GM12878 (cell line): ENCODE data around the gene FAM219A. TPM values are rescaled to one million over a fixed set of nuclear protein-coding genes. Genes with fewer than 3 reads are reported as not detected.

Source experiments
- ATAC-seq: fragments of 200-7000 bp; cut with Tn5 transposase; 3 replicates; pipeline ENCODE4 v1.9.1; 2020; ENCODE audit warnings: mild to moderate bottlenecking, moderate library complexity
- BruUV-seq: library from RNA; stranded (reverse); fragments of 400-500 nt; replicated peaks from 2 replicates; lab custom pipeline; 2021; lab: Mats Ljungman, UMichigan
- CTCF ChIA-PET: fragments of 300-600 bp; sonication (Branson Sonifier 250); formaldehyde crosslinking; extraction: SDS; loops from one replicate; lab custom pipeline; 2021; ENCODE audit warnings: inconsistent platforms; lab: Yijun Ruan, JAX
- POLR2A ChIA-PET: fragments of 350-600 bp; formaldehyde crosslinking; extraction: SDS; loops from one replicate; lab custom pipeline; 2021; ENCODE audit warnings: inconsistent platforms; lab: Charles Lee
- RAD21 ChIA-PET: fragments of 300-600 bp; sonication (Branson Sonifier 250); formaldehyde crosslinking; loops from one replicate; lab custom pipeline; 2023; ENCODE audit warnings: antibody characterized with exemption; ENCODE audit not compliant: unreplicated experiment; lab: Charles Lee
- SMC1A ChIA-PET: fragments of 300-600 bp; sonication (Branson Sonifier 250); formaldehyde crosslinking; loops from one replicate; lab custom pipeline; 2023; ENCODE audit not compliant: unreplicated experiment, uncharacterized antibody; lab: Charles Lee
- DNase-seq: peaks from one replicate; pipeline ENCODE4 v3.0.0-alpha.2; 2011; ENCODE audit warnings: low read depth, low spot score
- FAIRE-seq: peaks from 3 replicates; lab custom pipeline; 2011; peaks lifted over from hg19 to GRCh38; lab: Jason Lieb, UNC
- H2AFZ ChIP-seq: 2 replicates; pipeline ENCODE4 v1.6.0; 2011; ENCODE audit warnings: low read depth, low read length, control low read depth; ENCODE audit not compliant: control insufficient read depth
- H3K27ac ChIP-seq: 2 replicates; pipeline ENCODE4 v1.5.1; 2011; ENCODE audit warnings: control low read depth; ENCODE audit not compliant: control insufficient read depth, insufficient read depth
- H3K27me3 ChIP-seq, 2 experiments: replicated peaks in 1 of 2; 2 replicates each; pipeline versions ENCODE4 v1.6.0 to v1.6.1; 2011; ENCODE audit warnings: low read length in 1 of 2; ENCODE audit not compliant: control insufficient read depth in 2 of 2, insufficient read depth in 2 of 2
- H3K36me3 ChIP-seq, 2 experiments: 2 replicates each; pipeline ENCODE4 v1.5.1; 2011; ENCODE audit warnings: low read length in 1 of 2; ENCODE audit not compliant: control insufficient read depth in 2 of 2, insufficient read depth in 2 of 2
- H3K4me1 ChIP-seq: 2 replicates; pipeline ENCODE4 v1.6.1; 2011; ENCODE audit warnings: mild to moderate bottlenecking, low read length, moderate library complexity, mixed read lengths; ENCODE audit not compliant: control insufficient read depth, insufficient read depth
- H3K4me2 ChIP-seq: 2 replicates; pipeline ENCODE4 v1.6.0; 2011; ENCODE audit warnings: control low read depth; ENCODE audit not compliant: control insufficient read depth, insufficient read depth
- H3K4me3 ChIP-seq: fragments of 200-600 bp; sonication (generic); 2 replicates; pipeline ENCODE4 v1.5.1; 2016
- H3K79me2 ChIP-seq: 2 replicates; pipeline ENCODE4 v1.6.0; 2011; ENCODE audit warnings: low read length; ENCODE audit not compliant: control insufficient read depth, insufficient read depth
- H3K9ac ChIP-seq: 2 replicates; pipeline ENCODE4 v1.8.0; 2011; ENCODE audit warnings: low read length, control low read depth, mixed read lengths; ENCODE audit not compliant: control insufficient read depth, insufficient read depth
- H3K9me3 ChIP-seq: replicated peaks from 3 replicates; pipeline ENCODE4 v1.5.1; 2011; ENCODE audit warnings: mild to moderate bottlenecking, low read length; ENCODE audit not compliant: control insufficient read depth, insufficient read depth
- H4K20me1 ChIP-seq: 2 replicates; pipeline ENCODE4 v1.6.0; 2011; ENCODE audit not compliant: control insufficient read depth, insufficient read depth
- CREM ChIP-seq: IDR thresholded peaks from 2 replicates; pipeline ENCODE4 v1.6.1; 2014; ENCODE audit warnings: antibody characterized with exemption, low read depth
- ESRRA ChIP-seq: IDR thresholded peaks from 2 replicates; pipeline ENCODE4 v1.6.1; 2012; ENCODE audit warnings: mild to moderate bottlenecking, low read length, improper control_type of control experiment
- IRF4 ChIP-seq: IDR thresholded peaks from 2 replicates; pipeline ENCODE4 v1.6.1; 2011; ENCODE audit warnings: low read depth, low read length
- JUNB ChIP-seq: IDR thresholded peaks from 2 replicates; pipeline ENCODE4 v1.6.1; 2016; ENCODE audit warnings: antibody characterized with exemption, mild to moderate bottlenecking
- MEF2B ChIP-seq: fragments of 450-650 bp; IDR thresholded peaks from 2 replicates; pipeline ENCODE4 v1.6.1; 2018; ENCODE audit warnings: mild to moderate bottlenecking, moderate library complexity; ENCODE audit not compliant: partially characterized antibody, poor library complexity, severe bottlenecking
- MLLT1 ChIP-seq: fragments of 450-650 bp; IDR thresholded peaks from 2 replicates; pipeline ENCODE4 v1.6.1; 2016; ENCODE audit warnings: mild to moderate bottlenecking
- MTA3 ChIP-seq: IDR thresholded peaks from 2 replicates; pipeline ENCODE4 v1.6.1; 2012; ENCODE audit warnings: low read length, inconsistent platforms, borderline replicate concordance
- NFXL1 ChIP-seq: fragments of 450-650 bp; IDR thresholded peaks from 2 replicates; pipeline ENCODE4 v1.6.1; 2017; ENCODE audit warnings: antibody characterized with exemption, mild to moderate bottlenecking, borderline replicate concordance
- NR2C1 ChIP-seq: fragments of 450-650 bp; IDR thresholded peaks from 2 replicates; pipeline ENCODE4 v1.6.1; 2017; ENCODE audit warnings: antibody characterized with exemption, mild to moderate bottlenecking, moderate library complexity
- NR2C2 ChIP-seq: IDR thresholded peaks from 2 replicates; pipeline ENCODE4 v1.6.1; 2011; ENCODE audit warnings: borderline replicate concordance, low read depth; ENCODE audit not compliant: control insufficient read depth, insufficient read length
- NR2F1 ChIP-seq: fragments of 450-650 bp; conservative IDR thresholded peaks from 2 replicates; pipeline ENCODE4 v1.6.1; 2017; ENCODE audit warnings: mild to moderate bottlenecking
- PAX8 ChIP-seq: fragments of 450-650 bp; IDR thresholded peaks from 2 replicates; pipeline ENCODE4 v1.6.1; 2017; ENCODE audit warnings: mild to moderate bottlenecking, moderate library complexity
- PML ChIP-seq: IDR thresholded peaks from 2 replicates; pipeline ENCODE4 v1.6.1; 2012; ENCODE audit warnings: low read length, inconsistent platforms
- POLR2A ChIP-seq: IDR thresholded peaks from 2 replicates; pipeline ENCODE4 v1.6.1; 2011; ENCODE audit warnings: low read depth, mild to moderate bottlenecking, low read length
- RAD51 ChIP-seq: fragments of 450-650 bp; IDR thresholded peaks from 2 replicates; pipeline ENCODE4 v1.6.1; 2016; ENCODE audit warnings: moderate library complexity, mild to moderate bottlenecking, inconsistent platforms
- RUNX3 ChIP-seq: IDR thresholded peaks from 2 replicates; pipeline ENCODE4 v1.6.1; 2012; ENCODE audit warnings: low read length, inconsistent platforms
- SP1 ChIP-seq: IDR thresholded peaks from one replicate; pipeline ENCODE4 v1.6.1; 2011; ENCODE audit warnings: low read depth, low read length
- USF1 ChIP-seq: IDR thresholded peaks from 2 replicates; pipeline ENCODE4 v1.6.1; 2011; ENCODE audit warnings: borderline replicate concordance, low read depth, mild to moderate bottlenecking, moderate library complexity, mixed read lengths, low read length; ENCODE audit not compliant: insufficient read depth; ENCODE audit errors: extremely low read length
- ZNF622 ChIP-seq: fragments of 450-650 bp; IDR thresholded peaks from 2 replicates; pipeline ENCODE4 v1.6.1; 2017; ENCODE audit warnings: mild to moderate bottlenecking, inconsistent platforms
- WGBS: methylation state at CpG from one replicate; pipeline ENCODE4 v1.1.6; 2016; ENCODE audit warnings: low lambda C conversion rate; ENCODE audit not compliant: insufficient replicate concordance, insufficient coverage; ENCODE audit errors: missing lambda C conversion rate; 5-methylcytosine and 5-hydroxymethylcytosine counted together
- in situ Hi-C: fragments of 300-500 bp; cut with MboI; formaldehyde crosslinking; loops from 9 replicates; pipeline ENCODE4 v1.14.3; 2018; ENCODE audit warnings: mixed read lengths
- intact Hi-C: fragments of 100-400 bp; cut with micrococcal nuclease; formaldehyde crosslinking; loops from one replicate; pipeline ENCODE4 v1.14.2; 2022; ENCODE audit not compliant: unreplicated experiment
- polyA plus RNA-seq, 11 experiments: library from polyadenylated mRNA; depleted of rRNA in 4 of 11; unstranded in 6 of 11; stranded (reverse) in 5 of 11; fragments of >200 nt; fragmentation: Nextera tagmentation in 4 of 11; fragmentation: Illumina TruSeq in 1 of 11; extraction: Ambion mirVana in 4 of 11; extraction: Trizol in 1 of 11; gene quantifications; 1 replicate in 1 of 11; 2 replicates in 10 of 11; pipeline versions ENCODE4 v1.2.1 to v1.2.3, GENCODE V29; 2011 to 2016; ENCODE audit warnings: inconsistent platforms in 2 of 11, missing spikeins in 2 of 11, low read depth in 1 of 11
- total RNA-seq, 4 experiments: library from RNA; depleted of rRNA in 3 of 4; stranded (reverse); fragments of >200 nt in 3 of 4; fragmentation: Illumina TruSeq in 1 of 4; extraction: Trizol in 1 of 4; gene quantifications; 2 replicates each; pipeline versions ENCODE4 v1.2.1 to v1.2.3, GENCODE V29; 2013 to 2021

FAM219A gene
- total and polyA plus RNA-seq, 10 of the 15 experiments (the other 5 are each of a cell fraction or from before 2014, with no cell fraction given) = 0.11 to 2.0 (median 0.71) TPM

DNA sequence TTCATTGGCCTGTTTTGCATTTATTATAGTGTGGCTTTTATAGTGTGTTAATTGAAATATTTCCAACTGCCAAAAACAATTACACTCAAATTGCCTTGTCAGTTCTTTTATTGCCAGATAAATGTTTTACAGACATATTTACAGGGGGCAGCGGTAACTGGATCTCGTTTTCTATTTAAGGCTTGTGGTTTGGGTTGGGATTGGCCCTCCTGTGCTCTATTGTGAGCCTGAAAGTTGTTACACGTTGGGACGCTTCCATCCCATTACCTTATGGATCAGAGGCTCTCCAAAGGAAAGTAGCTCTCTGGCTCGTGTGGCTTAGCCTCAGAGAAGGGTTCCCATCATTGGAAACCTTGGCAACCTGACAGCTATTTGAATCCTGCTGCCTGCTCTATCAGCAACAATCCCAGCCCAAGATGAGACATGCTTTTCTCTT lies 21.1 kb upstream of the FAM219A start:
- ATAC-seq (no peak), DNase-seq (no peak), FAIRE-seq (no peak)
- SMC1A ChIA-PET = interaction anchor here (1.2 kb wide), 1 partner anchor 74 kb away, joined by 3 read pairs; no protein-coding TSS in a partner anchor
- H3K27me3 ChIP-seq = peaks cover 0 to 2% of the 10 kb centered on the region in 2 experiments; a peak in 2 of 4 replicates
- H3K27ac ChIP-seq = no peak overlapping the region
- H3K9me3 ChIP-seq = no peaks in the 10 kb centered on the region; the same call in 2 of the 3 replicates
- no peak overlapping the region for H2AFZ ChIP-seq
- H3K36me3 ChIP-seq = no peaks in the 10 kb centered on the region
- intact Hi-C loops (no loop called here), in situ Hi-C loops (no loop called here)
- H3K4me3 ChIP-seq = no peak overlapping the region
- no TSS peak for BruUV-seq
- no peaks in the 10 kb centered on the region for H3K79me2 ChIP-seq
- RAD21 ChIA-PET = no interaction called here
- WGBS = 12% methylated on average over 5 of the region's 5 CpGs
- CTCF ChIA-PET = interaction anchor here (1.6 kb wide), 1 partner anchor 76 kb away, joined by 3 read pairs; no protein-coding TSS in a partner anchor
- no peaks in the 10 kb centered on the region for H3K4me1 ChIP-seq
- H3K9ac ChIP-seq = no peak overlapping the region
- H4K20me1 ChIP-seq = no peaks in the 10 kb centered on the region
- POLR2A ChIA-PET = no interaction called here
- no peak for TF ChIP-seq MEF2B
- TF ChIP-seq CREM = no peak
- TF ChIP-seq POLR2A = no peak
- no peak for TF ChIP-seq NR2C2
- no peak for TF ChIP-seq ZNF622
- no peak for TF ChIP-seq NR2C1
- no peak for TF ChIP-seq ESRRA
- no peak for TF ChIP-seq RUNX3
- no peak for TF ChIP-seq MTA3
- no peak for TF ChIP-seq MLLT1
- no peak for TF ChIP-seq USF1
- no peak for TF ChIP-seq PAX8
- no peak for TF ChIP-seq NR2F1
- TF ChIP-seq NFXL1 = no peak
- TF ChIP-seq PML = no peak
- TF ChIP-seq JUNB = no peak
- no peak for TF ChIP-seq SP1
- TF ChIP-seq IRF4 = no peak
- TF ChIP-seq RAD51 = no peak
- no peak overlapping the region for H3K4me2 ChIP-seq
